Prostate gland (tissue), 2 donors: ENCODE data around the gene AFP. TPM values are rescaled to one million over a fixed set of nuclear protein-coding genes. Genes with fewer than 3 reads are reported as not detected.

Experiments used
- DNase-seq: peaks from one replicate; pipeline ENCODE4 v3.0.0-alpha.2; 2019; ENCODE audit warnings: low spot score
- H3K27ac ChIP-seq, 2 donors: fragments of 200-600 bp; sonication (generic); 2 replicates each; pipeline ENCODE4 v1.5.1; 2017 to 2019
- H3K27me3 ChIP-seq: fragments of 200-600 bp; sonication (generic); replicated peaks from 2 replicates; pipeline ENCODE4 v1.5.1; 2019; ENCODE audit not compliant: insufficient read depth
- H3K36me3 ChIP-seq, 2 donors: fragments of 200-600 bp; sonication (generic); 1 replicate in 1 of 2; 2 replicates in 1 of 2; pipeline versions ENCODE4 v1.5.1 to v1.8.1; 2017 to 2019
- H3K4me1 ChIP-seq: fragments of 200-600 bp; sonication (generic); replicated peaks from 2 replicates; pipeline ENCODE4 v1.5.1; 2019
- H3K4me3 ChIP-seq, 2 donors: fragments of 200-600 bp; sonication (generic); 2 replicates each; pipeline ENCODE4 v1.5.1; 2017 to 2019
- H3K9me3 ChIP-seq: fragments of 200-600 bp; sonication (generic); 2 replicates; pipeline ENCODE4 v1.5.1; 2017
- POLR2A ChIP-seq: fragments of 450-650 bp; IDR thresholded peaks from one replicate; pipeline ENCODE4 v1.6.1; 2016; ENCODE audit warnings: antibody characterized with exemption, mild to moderate bottlenecking
- POLR2AphosphoS5 ChIP-seq: sonication (generic); formaldehyde crosslinking; IDR thresholded peaks from one replicate; pipeline ENCODE4 v1.6.1; 2017; ENCODE audit warnings: antibody characterized with exemption
- WGBS: methylation state at CpG from one replicate; pipeline ENCODE4 v1.1.5; 2018; 5-methylcytosine and 5-hydroxymethylcytosine counted together
- intact Hi-C: fragments of 100-400 bp; cut with DNase I; formaldehyde crosslinking; loops from one replicate; pipeline ENCODE4 v1.14.2; 2022
- total RNA-seq, 2 donors: library from RNA; depleted of rRNA; stranded (reverse); fragments of >200 nt; gene quantifications; one replicate each; pipeline ENCODE4 v1.1.0, GENCODE V29; 2016
- TF ChIP-seq, protein P1 (sequence below), 4 experiments: fragments of 200-600 bp in 2 of 4; fragments of 450-650 bp in 2 of 4; sonication (generic) in 2 of 4; IDR thresholded peaks; 1 replicate in 3 of 4; 2 replicates in 1 of 4; pipeline ENCODE4 v1.5.1; 2016 to 2019; ENCODE audit warnings: antibody characterized with exemption in 4 of 4, mild to moderate bottlenecking in 2 of 4, moderate library complexity in 2 of 4

Gene AFP
- total RNA-seq, 2 donors from 2014 or later, result 0.45 TPM; not detected in 1

DNA sequence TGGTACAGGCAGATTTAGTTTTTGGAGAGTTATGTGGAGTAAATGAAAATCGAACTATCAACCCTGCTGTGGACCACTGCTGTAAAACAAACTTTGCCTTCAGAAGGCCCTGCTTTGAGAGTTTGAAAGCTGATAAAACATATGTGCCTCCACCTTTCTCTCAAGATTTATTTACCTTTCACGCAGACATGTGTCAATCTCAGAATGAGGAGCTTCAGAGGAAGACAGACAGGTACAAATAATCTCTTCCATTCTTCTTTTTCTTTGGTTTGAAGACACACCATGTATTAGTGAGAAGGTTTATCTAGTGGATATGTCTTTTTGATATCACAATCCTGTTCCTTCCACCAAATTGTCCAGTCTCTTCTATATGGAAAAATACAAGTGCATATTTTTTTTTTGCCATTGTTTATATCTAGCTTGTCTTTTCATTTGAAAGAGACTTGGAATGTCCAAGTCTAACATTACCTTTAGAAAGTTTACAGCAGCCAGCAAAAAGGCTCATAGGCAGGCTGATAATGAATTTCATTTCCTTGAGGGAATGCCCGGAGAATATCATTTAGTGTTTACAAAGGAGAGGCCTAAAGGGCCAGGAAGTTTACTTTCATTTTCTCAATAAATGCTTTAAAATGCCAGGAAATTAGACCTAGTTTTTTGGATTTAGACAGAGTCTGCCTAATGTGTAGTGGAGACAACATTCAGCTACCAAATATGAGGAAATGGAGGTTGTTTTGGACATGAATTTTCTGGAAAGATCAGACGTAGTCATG, 64.2 kb downstream of the AFP start:
- Histone ChIP-seq H3K36me3 (no peaks in the 10 kb centered on the region), H3K27ac (peak overlapping the region in 1 of 2 donors; percentile 15), H3K4me1 (no peaks in the 10 kb centered on the region), H3K9me3 (no peaks in the 10 kb centered on the region), H3K4me3 (no peak overlapping the region), H3K27me3 (no peaks in the 10 kb centered on the region)
- TF ChIP-seq, protein P1, sequence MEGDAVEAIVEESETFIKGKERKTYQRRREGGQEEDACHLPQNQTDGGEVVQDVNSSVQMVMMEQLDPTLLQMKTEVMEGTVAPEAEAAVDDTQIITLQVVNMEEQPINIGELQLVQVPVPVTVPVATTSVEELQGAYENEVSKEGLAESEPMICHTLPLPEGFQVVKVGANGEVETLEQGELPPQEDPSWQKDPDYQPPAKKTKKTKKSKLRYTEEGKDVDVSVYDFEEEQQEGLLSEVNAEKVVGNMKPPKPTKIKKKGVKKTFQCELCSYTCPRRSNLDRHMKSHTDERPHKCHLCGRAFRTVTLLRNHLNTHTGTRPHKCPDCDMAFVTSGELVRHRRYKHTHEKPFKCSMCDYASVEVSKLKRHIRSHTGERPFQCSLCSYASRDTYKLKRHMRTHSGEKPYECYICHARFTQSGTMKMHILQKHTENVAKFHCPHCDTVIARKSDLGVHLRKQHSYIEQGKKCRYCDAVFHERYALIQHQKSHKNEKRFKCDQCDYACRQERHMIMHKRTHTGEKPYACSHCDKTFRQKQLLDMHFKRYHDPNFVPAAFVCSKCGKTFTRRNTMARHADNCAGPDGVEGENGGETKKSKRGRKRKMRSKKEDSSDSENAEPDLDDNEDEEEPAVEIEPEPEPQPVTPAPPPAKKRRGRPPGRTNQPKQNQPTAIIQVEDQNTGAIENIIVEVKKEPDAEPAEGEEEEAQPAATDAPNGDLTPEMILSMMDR (IDR thresholded peaks at IDR 0.05), result no peak
- TF ChIP-seq POLR2AphosphoS5 (peak; percentile 28), POLR2A (no peak)
- intact Hi-C loops, result no loop called here
- 44% methylated on average over 4 of the region's 4 CpGs for WGBS
- DNase-seq, result no peak

DNA sequence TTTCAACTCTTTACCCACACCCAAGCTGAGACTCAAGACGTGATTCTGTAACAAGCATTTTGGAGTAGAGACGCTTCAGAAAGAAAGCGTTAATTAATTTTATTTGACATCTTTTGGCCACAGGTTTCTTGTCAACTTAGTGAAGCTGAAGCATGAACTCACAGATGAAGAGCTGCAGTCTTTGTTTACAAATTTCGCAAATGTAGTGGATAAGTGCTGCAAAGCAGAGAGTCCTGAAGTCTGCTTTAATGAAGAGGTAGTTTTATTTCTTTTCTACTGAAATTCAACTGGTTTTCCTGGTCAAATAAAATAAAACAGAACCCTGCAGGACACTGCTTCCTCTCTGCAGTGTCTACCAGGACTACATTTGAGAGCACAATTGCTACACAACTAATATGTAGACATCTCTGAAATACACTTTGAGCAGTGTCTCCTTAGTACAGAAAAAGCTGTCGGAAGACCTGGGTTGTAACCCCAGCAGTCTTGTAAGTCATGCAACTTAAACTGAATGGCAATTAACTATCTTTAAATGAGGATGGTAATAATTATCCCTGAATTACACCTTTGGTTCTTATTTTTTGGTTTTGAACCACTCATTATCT, 65.7 kb downstream of the AFP start:
- Histone ChIP-seq H3K4me1 (no peaks in the 10 kb centered on the region), H3K4me3 (no peak overlapping the region), H3K27me3 (no peaks in the 10 kb centered on the region), H3K36me3 (no peaks in the 10 kb centered on the region), H3K27ac (no peak overlapping the region), H3K9me3 (no peaks in the 10 kb centered on the region)
- intact Hi-C loops, result no loop called here
- no peak for TF ChIP-seq POLR2AphosphoS5
- DNase-seq, result no peak
- 42% methylated on average over 5 of the region's 5 CpGs for WGBS

DNA sequence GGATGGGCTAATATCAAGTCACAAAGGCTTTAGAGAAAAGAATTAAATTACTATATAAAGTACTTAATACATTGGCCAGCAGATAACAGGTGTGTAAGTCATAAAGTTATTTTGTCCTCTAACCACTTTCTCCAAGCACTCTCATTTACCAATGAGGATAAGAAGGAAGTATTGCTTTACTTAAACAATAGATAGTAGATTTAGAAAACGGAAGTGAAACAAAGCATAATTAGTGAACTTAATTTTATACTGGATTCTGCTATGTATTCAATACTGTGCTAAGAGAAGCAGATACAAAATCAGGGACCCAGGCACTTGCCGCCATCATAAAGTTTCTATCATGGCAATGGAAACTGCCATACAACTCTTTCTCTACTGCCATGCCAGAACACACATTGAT, 69.5 kb downstream of the AFP start:
- Histone ChIP-seq H3K27ac (no peak overlapping the region), H3K36me3 (no peaks in the 10 kb centered on the region), H3K27me3 (no peaks in the 10 kb centered on the region), H3K4me1 (no peaks in the 10 kb centered on the region), H3K4me3 (no peak overlapping the region), H3K9me3 (no peaks in the 10 kb centered on the region)
- WGBS, result 90% methylated on average over 2 of the region's 2 CpGs
- intact Hi-C loops, result no loop called here
- no peak for DNase-seq
- no peak for TF ChIP-seq POLR2AphosphoS5
- TF ChIP-seq, protein P1 (IDR thresholded peaks at IDR 0.05), result no peak
- TF ChIP-seq POLR2A, result no peak

Other genes with a start within 250 kb of the AFP start
- gene ANKRD17, start 177.4 kb upstream of the AFP start, total RNA-seq, result 10 to 100 TPM; 63.3 to 65.0 TPM
- gene ALB, start 31.9 kb upstream of the AFP start, total RNA-seq, result 1 to 10 TPM in 1 of 2 donors, under 1 TPM in 1; 0.41 to 9.0 TPM
- gene AFM, start 45.5 kb downstream of the AFP start, total RNA-seq, result not detected
- gene RASSF6, start 184.2 kb downstream of the AFP start, total RNA-seq, result 10 to 100 TPM in 1 of 2 donors, 1 to 10 TPM in 1; 6.2 to 17.5 TPM